H9 (cell line): Measurements from ENCODE around the gene GGCX. TPM values are rescaled to one million over a fixed set of nuclear protein-coding genes. Genes with fewer than 3 reads are reported as not detected.

Experiments
- DNase-seq: peaks from one replicate; pipeline ENCODE4 v3.0.0-alpha.2; 2017
- H2AFZ ChIP-seq: one replicate; pipeline ENCODE4 v1.6.1; 2013; ENCODE audit warnings: mild to moderate bottlenecking, low read length, control low read depth, moderate library complexity
- H2AK5ac ChIP-seq: 2 replicates; pipeline ENCODE4 v1.6.1; 2013; ENCODE audit warnings: low read length, control low read depth, mixed read lengths; ENCODE audit not compliant: insufficient read length
- H2BK120ac ChIP-seq: one replicate; pipeline ENCODE4 v1.6.1; 2013; ENCODE audit warnings: low read depth, mild to moderate bottlenecking, low read length, control low read depth, inconsistent platforms; ENCODE audit not compliant: poor library complexity, severe bottlenecking
- H2BK12ac ChIP-seq: 2 replicates; pipeline ENCODE4 v1.6.1; 2013; ENCODE audit warnings: low read length, control low read depth, mixed read lengths, low read depth; ENCODE audit not compliant: insufficient read length
- H2BK15ac ChIP-seq: 2 replicates; pipeline ENCODE4 v1.6.1; 2013; ENCODE audit warnings: low read depth, low read length, control low read depth
- H2BK20ac ChIP-seq: one replicate; pipeline ENCODE4 v1.6.1; 2013; ENCODE audit warnings: low read depth, mild to moderate bottlenecking, low read length, control low read depth, inconsistent platforms; ENCODE audit not compliant: poor library complexity, severe bottlenecking
- H2BK5ac ChIP-seq: 2 replicates; pipeline ENCODE4 v1.6.1; 2013; ENCODE audit warnings: low read length, control low read depth, mixed read lengths; ENCODE audit not compliant: insufficient read length
- H3K14ac ChIP-seq: 2 replicates; pipeline ENCODE4 v1.6.1; 2013; ENCODE audit warnings: low read length, control low read depth; ENCODE audit not compliant: insufficient read depth
- H3K18ac ChIP-seq: 2 replicates; pipeline ENCODE4 v1.6.1; 2013; ENCODE audit warnings: low read depth, mild to moderate bottlenecking, mixed read lengths, low read length, control low read depth; ENCODE audit not compliant: insufficient read length
- H3K23ac ChIP-seq: 2 replicates; pipeline ENCODE4 v1.6.1; 2013; ENCODE audit warnings: low read length, control low read depth, mixed read lengths, low read depth; ENCODE audit not compliant: insufficient read length
- H3K23me2 ChIP-seq: 2 replicates; pipeline ENCODE4 v1.6.1; 2013; ENCODE audit warnings: low read depth, mild to moderate bottlenecking, mixed read lengths, low read length, control low read depth; ENCODE audit not compliant: insufficient read length, poor library complexity, severe bottlenecking
- H3K27ac ChIP-seq: 2 replicates; pipeline ENCODE4 v1.5.1; 2013; ENCODE audit warnings: low read length, control low read depth, mixed read lengths, low read depth; ENCODE audit not compliant: insufficient read length
- H3K27me3 ChIP-seq: 2 replicates; pipeline ENCODE4 v1.6.1; 2013; ENCODE audit warnings: low read length, control low read depth, inconsistent platforms; ENCODE audit not compliant: insufficient read depth
- H3K4ac ChIP-seq: 2 replicates; pipeline ENCODE4 v1.6.1; 2013; ENCODE audit warnings: low read depth, mild to moderate bottlenecking, control low read depth, inconsistent platforms, low read length, moderate library complexity
- H3K4me1 ChIP-seq: 2 replicates; pipeline ENCODE4 v1.6.1; 2013; ENCODE audit warnings: low read length, control low read depth, inconsistent platforms; ENCODE audit not compliant: insufficient read depth
- H3K4me2 ChIP-seq: 2 replicates; pipeline ENCODE4 v1.6.1; 2013; ENCODE audit warnings: low read length, control low read depth, mixed read lengths; ENCODE audit not compliant: insufficient read length, insufficient read depth
- H3K56ac ChIP-seq: 2 replicates; pipeline ENCODE4 v1.6.1; 2013; ENCODE audit warnings: low read depth, mild to moderate bottlenecking, mixed read lengths, low read length, control low read depth; ENCODE audit not compliant: insufficient read length
- H3K79me1 ChIP-seq: 2 replicates; pipeline ENCODE4 v1.6.1; 2013; ENCODE audit warnings: low read depth, mild to moderate bottlenecking, moderate library complexity, low read length, control low read depth, inconsistent platforms; ENCODE audit not compliant: insufficient read depth, poor library complexity, severe bottlenecking
- H3K79me2 ChIP-seq: 2 replicates; pipeline ENCODE4 v1.6.1; 2013; ENCODE audit warnings: low read length, control low read depth, inconsistent platforms; ENCODE audit not compliant: insufficient read depth
- H3K9ac ChIP-seq: 2 replicates; pipeline ENCODE4 v1.6.1; 2013; ENCODE audit warnings: low read length, control low read depth, mixed read lengths; ENCODE audit not compliant: insufficient read length; ENCODE audit errors: extremely low read depth
- H3K9me3 ChIP-seq: one replicate; pipeline ENCODE4 v1.6.1; 2013; ENCODE audit warnings: low read depth, low read length, inconsistent platforms; ENCODE audit not compliant: control insufficient read depth
- H3T11ph ChIP-seq: one replicate; pipeline ENCODE4 v1.6.1; 2013; ENCODE audit warnings: mild to moderate bottlenecking, low read length, control low read depth, inconsistent platforms
- H4K20me1 ChIP-seq: one replicate; pipeline ENCODE4 v1.6.1; 2013; ENCODE audit not compliant: control insufficient read depth, insufficient read length, insufficient read depth
- H4K5ac ChIP-seq: 2 replicates; pipeline ENCODE4 v1.6.1; 2013; ENCODE audit warnings: low read depth, mild to moderate bottlenecking, mixed read lengths, low read length, control low read depth; ENCODE audit not compliant: insufficient read length
- H4K8ac ChIP-seq: replicated peaks from 2 replicates; pipeline ENCODE4 v1.6.1; 2013; ENCODE audit warnings: low read length, control low read depth, mixed read lengths, low read depth; ENCODE audit not compliant: insufficient read length
- H4K91ac ChIP-seq: 2 replicates; pipeline ENCODE4 v1.6.1; 2013; ENCODE audit warnings: low read depth, mild to moderate bottlenecking, moderate library complexity, mixed read lengths, low read length, control low read depth; ENCODE audit not compliant: insufficient read length
- H3K27ac Mint-ChIP-seq, 3 experiments: 2 replicates in 2 of 3; 3 replicates in 1 of 3; pipeline ENCODE4 v1.8.0; 2020 to 2021; ENCODE audit warnings: mixed read lengths in 3 of 3, mild to moderate bottlenecking in 1 of 3, moderate library complexity in 1 of 3
- H3K27me3 Mint-ChIP-seq: 2 replicates; pipeline ENCODE4 v1.8.0; 2021; ENCODE audit warnings: low read depth, mild to moderate bottlenecking, moderate library complexity, mixed read lengths
- H3K36me3 Mint-ChIP-seq, 3 experiments: 2 replicates in 2 of 3; 3 replicates in 1 of 3; pipeline ENCODE4 v1.8.0; 2020 to 2021; ENCODE audit warnings: low read depth in 3 of 3, mixed read lengths in 3 of 3; ENCODE audit not compliant: insufficient read depth in 1 of 3
- H3K4me1 Mint-ChIP-seq, 2 experiments: 2 replicates each; pipeline ENCODE4 v1.8.0; 2020; ENCODE audit warnings: mixed read lengths in 2 of 2
- H3K4me3 Mint-ChIP-seq, 2 experiments: 2 replicates in 1 of 2; 3 replicates in 1 of 2; pipeline ENCODE4 v1.8.0; 2020 to 2021; ENCODE audit warnings: mild to moderate bottlenecking in 2 of 2, mixed read lengths in 2 of 2, moderate library complexity in 1 of 2
- H3K9me3 Mint-ChIP-seq, 2 experiments: 2 replicates in 1 of 2; 3 replicates in 1 of 2; pipeline ENCODE4 v1.8.0; 2020; ENCODE audit warnings: mild to moderate bottlenecking in 2 of 2, mixed read lengths in 2 of 2, moderate library complexity in 1 of 2
- WGBS: extraction: QIAGEN DNeasy Blood & Tissue Kit; methylation state at CpG from one replicate; pipeline ENCODE4 v1.1.7; 2013; ENCODE audit warnings: missing lambda C conversion rate, low lambda C conversion rate, mixed read lengths; ENCODE audit not compliant: insufficient read length; ENCODE audit errors: extremely low coverage; 5-methylcytosine and 5-hydroxymethylcytosine counted together
- total RNA-seq: library from RNA; stranded (reverse); gene quantifications from 2 replicates; pipeline ENCODE4 v1.2.1, GENCODE V29; 2021
- TF ChIP-seq, protein P1 (sequence below): fragments of 200-600 bp; sonication (generic); conservative IDR thresholded peaks from 3 replicates; pipeline ENCODE4 v1.8.0; 2021; ENCODE audit warnings: antibody characterized with exemption, mild to moderate bottlenecking

GGCX gene
- total RNA-seq, 1 experiment from 2014 or later: 32.9 TPM

DNA sequence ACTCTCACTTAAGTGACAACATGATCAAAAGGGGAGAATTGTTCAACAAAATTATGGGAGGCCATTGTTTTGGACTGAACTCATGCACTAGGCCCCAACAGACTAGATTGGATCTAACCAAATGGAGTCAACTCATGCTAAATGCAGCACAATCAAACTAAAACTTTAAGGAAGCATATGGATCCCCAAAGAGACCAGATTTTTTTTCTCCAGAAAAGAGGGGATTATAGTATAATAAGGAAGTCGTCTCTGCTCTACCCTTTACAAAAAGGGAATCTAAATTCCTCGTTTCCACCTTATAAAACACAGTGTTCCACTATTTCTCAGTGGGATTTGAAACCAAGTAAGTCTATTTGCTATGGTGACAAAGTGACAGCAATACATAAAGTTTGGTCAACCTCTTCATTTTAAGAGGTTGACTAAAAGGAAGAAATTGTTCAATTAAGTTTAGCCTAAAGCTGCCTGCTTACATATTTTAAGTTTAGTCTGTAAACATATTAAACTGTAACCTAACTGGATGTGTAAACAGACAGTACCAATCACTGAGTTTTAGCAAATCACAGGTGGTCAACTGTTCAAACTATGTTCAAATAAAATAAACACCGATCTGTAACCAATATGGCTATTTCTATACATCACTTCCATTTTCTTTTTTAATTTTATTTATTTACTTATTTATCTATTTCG lies 63.2 kb downstream of the GGCX start:
- Histone ChIP-seq H3K56ac (no peak overlapping the region), H2BK5ac (no peak overlapping the region), H2BK12ac (no peak overlapping the region), H2AK5ac (no peak overlapping the region), H3K14ac (no peak overlapping the region), H3K23me2 (no peaks in the 10 kb centered on the region), H4K5ac (no peak overlapping the region), H4K8ac (no peak overlapping the region), H3K18ac (no peak overlapping the region), H3K23ac (no peak overlapping the region), H3K27me3 (no peaks in the 10 kb centered on the region), H3K4me2 (no peak overlapping the region), H3K9ac (no peak overlapping the region), H3K79me1 (no peaks in the 10 kb centered on the region), H4K91ac (no peak overlapping the region), H3K27ac (no peak overlapping the region), H3K9me3 (no peaks in the 10 kb centered on the region), H4K20me1 (no peaks in the 10 kb centered on the region), H3T11ph (no peak overlapping the region), H3K4me1 (0 out of 2 replicates have a peak, but pooled peaks cover 2% of the 10 kb centered on the region), H3K79me2 (no peaks in the 10 kb centered on the region), H2BK120ac (no peak overlapping the region), H2BK15ac (no peak overlapping the region), H2BK20ac (no peak overlapping the region), H3K4ac (no peak overlapping the region), H2AFZ (no peak overlapping the region)
- H3K27me3 Mint-ChIP-seq: no peaks in the 10 kb centered on the region
- H3K4me3 Mint-ChIP-seq: no peak overlapping the region
- 100% methylated on average over 2 of the region's 4 CpGs for WGBS
- TF ChIP-seq, protein P1, sequence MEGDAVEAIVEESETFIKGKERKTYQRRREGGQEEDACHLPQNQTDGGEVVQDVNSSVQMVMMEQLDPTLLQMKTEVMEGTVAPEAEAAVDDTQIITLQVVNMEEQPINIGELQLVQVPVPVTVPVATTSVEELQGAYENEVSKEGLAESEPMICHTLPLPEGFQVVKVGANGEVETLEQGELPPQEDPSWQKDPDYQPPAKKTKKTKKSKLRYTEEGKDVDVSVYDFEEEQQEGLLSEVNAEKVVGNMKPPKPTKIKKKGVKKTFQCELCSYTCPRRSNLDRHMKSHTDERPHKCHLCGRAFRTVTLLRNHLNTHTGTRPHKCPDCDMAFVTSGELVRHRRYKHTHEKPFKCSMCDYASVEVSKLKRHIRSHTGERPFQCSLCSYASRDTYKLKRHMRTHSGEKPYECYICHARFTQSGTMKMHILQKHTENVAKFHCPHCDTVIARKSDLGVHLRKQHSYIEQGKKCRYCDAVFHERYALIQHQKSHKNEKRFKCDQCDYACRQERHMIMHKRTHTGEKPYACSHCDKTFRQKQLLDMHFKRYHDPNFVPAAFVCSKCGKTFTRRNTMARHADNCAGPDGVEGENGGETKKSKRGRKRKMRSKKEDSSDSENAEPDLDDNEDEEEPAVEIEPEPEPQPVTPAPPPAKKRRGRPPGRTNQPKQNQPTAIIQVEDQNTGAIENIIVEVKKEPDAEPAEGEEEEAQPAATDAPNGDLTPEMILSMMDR: no peak
- peaks cover 0 to 3% of the 10 kb centered on the region in 2 experiments; a peak in 1 of 5 replicates for H3K9me3 Mint-ChIP-seq
- H3K27ac Mint-ChIP-seq: no peak overlapping the region
- DNase-seq: no peak
- H3K36me3 Mint-ChIP-seq: no peaks in the 10 kb centered on the region
- H3K4me1 Mint-ChIP-seq: peaks cover 17 to 18% of the 10 kb centered on the region in 2 experiments
